D341Med (cell line): ENCODE results near the gene ZNF768.
"Not testable (repeated sequence)": the region's sequence is repeated elsewhere in the genome, so short reads cannot be mapped to it uniquely, and the experiment has no call there.

ENCODE experiments used
- DNase-seq: peaks from one replicate; pipeline ENCODE4 v3.0.0; 2012; ENCODE audit warnings: low spot score

ZNF768 gene

GRCh38 chr16:30555315-30556124 lies 29.2 kb upstream of the ZNF768 start:
- DNase-seq, result no peak

- no peak for DNase-seq
Measured at GRCh38 chr16:30554557-30555314, 28.4 kb upstream of the ZNF768 start.

- DNase-seq, result no peak
Measured at GRCh38 chr16:30553393-30553899, 27.1 kb upstream of the ZNF768 start.

- DNase-seq, result no peak
Measured at GRCh38 chr16:30552956-30553355, 26.6 kb upstream of the ZNF768 start.

- DNase-seq, result no peak
Measured at GRCh38 chr16:30551781-30552180, 25.4 kb upstream of the ZNF768 start.

- DNase-seq, result no peak
Measured at GRCh38 chr16:30548416-30549253, 22.3 kb upstream of the ZNF768 start.

GRCh38 chr16:30546115-30546514 lies 19.7 kb upstream of the ZNF768 start:
- DNase-seq, result no peak

- DNase-seq, result no peak
Measured at GRCh38 chr16:30543067-30543466, 16.7 kb upstream of the ZNF768 start.

GRCh38 chr16:30541502-30542329 lies 15.3 kb upstream of the ZNF768 start:
- no peak for DNase-seq

- DNase-seq, result not testable (repeated sequence)
Measured at GRCh38 chr16:30540916-30541464, 14.6 kb upstream of the ZNF768 start.

- not testable (repeated sequence) for DNase-seq
Measured at GRCh38 chr16:30539986-30540526, 13.7 kb upstream of the ZNF768 start.

GRCh38 chr16:30539000-30539964 lies 12.9 kb upstream of the ZNF768 start:
- no peak for DNase-seq

GRCh38 chr16:30536391-30537024 lies 10.1 kb upstream of the ZNF768 start:
- DNase-seq, result not testable (repeated sequence)

GRCh38 chr16:30535777-30536190 lies 9.4 kb upstream of the ZNF768 start:
- DNase-seq, result peak; percentile 78

- no peak for DNase-seq
Measured at GRCh38 chr16:30535106-30535776, 8.9 kb upstream of the ZNF768 start.

- DNase-seq, result peak; percentile 92
Measured at GRCh38 chr16:30534368-30535105, 8.2 kb upstream of the ZNF768 start, which contains the start of gene ZNF747. ZNF747 (minus strand) TSS chr16:30534858; CDS start chr16:30534679, 179 bp downstream.

GRCh38 chr16:30533748-30534367 lies 7.5 kb upstream of the ZNF768 start:
- DNase-seq, result peak; percentile 49
